K562 (cell line): ENCODE data around the gene GFI1B. TPM values are rescaled to one million over a fixed set of nuclear protein-coding genes. Genes with fewer than 3 reads are reported as not detected.

Source experiments
- BRD9 ChIP-seq: fragments of 450-650 bp; IDR thresholded peaks from 2 replicates; pipeline ENCODE4 v1.6.1; 2018; ENCODE audit warnings: low read depth; ENCODE audit not compliant: partially characterized antibody
- ELK3 ChIP-seq: fragments of 450-650 bp; formaldehyde crosslinking; IDR thresholded peaks from 2 replicates; pipeline ENCODE4 v1.4.0; 2020; ENCODE audit warnings: mild to moderate bottlenecking
- ETV5 ChIP-seq: sonication (generic); formaldehyde crosslinking; IDR thresholded peaks from 2 replicates; pipeline ENCODE4 v1.4.0; 2020; ENCODE audit warnings: low read depth, mild to moderate bottlenecking, missing genetic modification reagents
- FOXO4 ChIP-seq: fragments of 450-650 bp; formaldehyde crosslinking; IDR thresholded peaks from 2 replicates; pipeline ENCODE4 v1.4.0; 2020; ENCODE audit warnings: mild to moderate bottlenecking, moderate library complexity
- GTF2F1 ChIP-seq: IDR thresholded peaks from 2 replicates; pipeline ENCODE4 v1.6.1; 2011; ENCODE audit warnings: low read depth, low read length, improper control_type of control experiment
- HNRNPLL ChIP-seq: fragments of 200-400 bp; formaldehyde crosslinking; IDR thresholded peaks from 2 replicates; pipeline ENCODE4 v1.6.1; 2017; ENCODE audit warnings: low read length, low read depth, mild to moderate bottlenecking; ENCODE audit not compliant: poor library complexity, severe bottlenecking
- IFI16 ChIP-seq: fragments of 250-450 bp; sonication (Bioruptor Pico); IDR thresholded peaks from 2 replicates; pipeline ENCODE4 v2.1.2; 2022; ENCODE audit warnings: mild to moderate bottlenecking, inconsistent platforms
- KDM1A ChIP-seq, 2 experiments: fragments of 450-650 bp; IDR thresholded peaks; 2 replicates each; pipeline ENCODE4 v1.6.1; 2016; ENCODE audit warnings: mild to moderate bottlenecking in 2 of 2
- MBD2 ChIP-seq: sonication (generic); IDR thresholded peaks from 2 replicates; pipeline ENCODE4 v1.6.1; 2016; ENCODE audit warnings: low read depth, borderline replicate concordance
- MECOM ChIP-seq: fragments of 250-450 bp; sonication (Bioruptor Pico); IDR thresholded peaks from 2 replicates; pipeline ENCODE4 v1.8.0; 2022; ENCODE audit warnings: inconsistent platforms
- NR2C2 ChIP-seq, 2 experiments: fragments of 200-800 bp in 1 of 2; sonication (Bioruptor generic) in 1 of 2; sonication (generic) in 1 of 2; formaldehyde crosslinking in 1 of 2; IDR thresholded peaks; 2 replicates each; pipeline versions ENCODE4 v1.6.1 to v1.8.0; 2016 to 2022; ENCODE audit warnings: mild to moderate bottlenecking in 1 of 2, missing compliant biosample characterization in 1 of 2, missing genetic modification characterization in 1 of 2, missing genetic modification reagents in 1 of 2
- POLR2A ChIP-seq: fragments of 450-650 bp; conservative IDR thresholded peaks from 2 replicates; pipeline ENCODE4 v1.6.1; 2016
- POLR2H ChIP-seq: IDR thresholded peaks from 2 replicates; pipeline ENCODE4 v1.6.1; 2016; ENCODE audit warnings: missing genetic modification characterization, low read depth, mild to moderate bottlenecking, control low read depth, missing compliant biosample characterization, moderate library complexity
- PTRF ChIP-seq: fragments of 450-650 bp; IDR thresholded peaks from 2 replicates; pipeline ENCODE4 v1.6.1; 2016; ENCODE audit warnings: mild to moderate bottlenecking, missing genetic modification characterization, missing compliant biosample characterization
- RBFOX2 ChIP-seq: fragments of 200-400 bp; formaldehyde crosslinking; IDR thresholded peaks from 2 replicates; pipeline ENCODE4 v1.6.1; 2017; ENCODE audit warnings: low read depth, mild to moderate bottlenecking, low read length, moderate library complexity
- SMAD3 ChIP-seq: fragments of 450-650 bp; formaldehyde crosslinking; conservative IDR thresholded peaks from 2 replicates; pipeline ENCODE4 v1.4.0; 2020; ENCODE audit warnings: mild to moderate bottlenecking
- SP1 ChIP-seq: sonication (generic); formaldehyde crosslinking; IDR thresholded peaks from 2 replicates; pipeline ENCODE4 v1.8.1; 2022; ENCODE audit warnings: mild to moderate bottlenecking, missing genetic modification reagents
- TEAD1 ChIP-seq, 2 experiments: fragments of 450-650 bp in 1 of 2; sonication (generic) in 1 of 2; formaldehyde crosslinking; IDR thresholded peaks; 2 replicates each; pipeline versions ENCODE4 v1.4.0 to v1.8.0; 2020 to 2022; ENCODE audit warnings: mild to moderate bottlenecking in 2 of 2, missing genetic modification reagents in 1 of 2
- ZBTB2 ChIP-seq: fragments of 450-650 bp; IDR thresholded peaks from 2 replicates; pipeline ENCODE4 v1.6.1; 2016; ENCODE audit warnings: antibody characterized with exemption
- ZBTB7A ChIP-seq: IDR thresholded peaks from 2 replicates; pipeline ENCODE4 v1.6.1; 2011; ENCODE audit warnings: low read depth, mild to moderate bottlenecking, low read length, moderate library complexity, borderline replicate concordance; ENCODE audit not compliant: control insufficient read depth
- ZNF239 ChIP-seq: fragments of 250-450 bp; sonication (Bioruptor Pico); IDR thresholded peaks from 2 replicates; pipeline ENCODE4 v1.4.0; 2020; ENCODE audit warnings: mild to moderate bottlenecking
- polyA plus RNA-seq, 8 experiments: library from polyadenylated mRNA; depleted of rRNA in 4 of 8; stranded (reverse) in 5 of 8; unstranded in 3 of 8; fragments of >200 nt; fragmentation: Nextera tagmentation in 2 of 8; fragmentation: Illumina TruSeq in 1 of 8; extraction: Ambion mirVana in 2 of 8; extraction: Trizol in 1 of 8; gene quantifications; 2 replicates each; pipeline versions ENCODE4 v1.2.1 to v1.2.3, GENCODE V29; 2011 to 2014; ENCODE audit warnings: inconsistent platforms in 1 of 8, missing spikeins in 1 of 8
- total RNA-seq, 7 experiments: library from RNA; depleted of rRNA in 6 of 7; stranded (reverse); fragments of >200 nt in 6 of 7; fragmentation: Illumina TruSeq in 2 of 7; extraction: Trizol in 2 of 7; gene quantifications; 2 replicates each; pipeline versions ENCODE4 v1.2.1 to v1.2.3, GENCODE V29; 2011 to 2021; ENCODE audit warnings: low replicate concordance in 1 of 7
- TF ChIP-seq, protein P1 (sequence below), 3 experiments: fragments of 200-800 bp in 1 of 3; sonication (Bioruptor generic) in 1 of 3; sonication (generic) in 1 of 3; formaldehyde crosslinking in 1 of 3; IDR thresholded peaks; 2 replicates each; pipeline versions ENCODE4 v1.6.1 to v1.8.0; 2016 to 2022; ENCODE audit warnings: mild to moderate bottlenecking in 2 of 3, missing compliant biosample characterization in 2 of 3, missing genetic modification characterization in 2 of 3, missing genetic modification reagents in 1 of 3

GFI1B gene
- total and polyA plus RNA-seq, 9 of the 15 experiments (the other 6 are each of a cell fraction or from before 2014, with no cell fraction given), result 8.0 to 75.7 (median 34.5) TPM

DNA sequence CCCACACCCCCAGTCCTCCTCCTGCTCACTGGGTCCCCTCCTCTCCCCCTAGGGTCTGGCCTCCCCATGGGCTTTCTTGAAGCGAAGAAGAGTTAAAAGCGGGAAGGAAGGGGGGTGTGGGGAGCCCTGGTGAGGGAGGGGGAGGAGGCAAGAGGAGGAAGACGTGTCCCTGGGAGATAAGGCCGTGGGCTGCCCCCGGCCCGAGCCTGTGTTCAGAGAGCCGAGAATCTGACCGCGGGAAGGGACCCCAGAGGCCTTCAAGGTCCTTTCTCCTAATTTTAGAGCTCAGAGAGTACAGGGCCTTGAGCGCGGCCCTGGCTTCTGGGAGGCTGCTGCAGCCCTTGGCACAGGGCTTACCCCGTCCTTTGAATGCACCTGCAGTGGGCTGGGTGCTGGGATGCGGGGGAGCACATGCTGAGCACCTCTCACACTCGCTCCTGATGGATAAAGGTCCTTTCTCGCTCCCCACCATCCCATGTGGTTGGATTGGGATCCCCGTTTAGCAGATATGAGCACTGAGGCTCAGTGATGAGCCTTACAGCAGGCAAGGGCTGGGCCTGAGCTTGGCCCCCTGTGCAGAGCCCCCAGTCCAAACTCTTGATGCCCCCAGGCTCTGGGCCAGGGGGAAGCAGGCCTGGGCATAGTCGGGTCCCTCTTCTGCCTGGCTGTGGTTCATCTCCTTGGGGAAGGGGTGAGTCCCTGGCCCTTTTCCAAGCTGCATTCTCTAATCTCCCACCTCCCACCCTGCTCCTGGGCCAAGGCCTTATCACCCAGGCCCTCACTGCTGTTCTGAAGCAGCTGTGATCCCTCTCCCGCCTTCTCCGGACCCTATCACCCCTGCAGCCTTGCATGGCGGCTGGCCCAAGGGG lies 5.9 kb downstream of the GFI1B start (continued):
- TF ChIP-seq FOXO4 (CRISPR knock-in tag) (no peak), KDM1A (IDR thresholded peaks at IDR 0.05) (no peak), MBD2 (peak; percentile 75), IFI16 (CRISPR knock-in tag) (no peak), GTF2F1 (no peak), PTRF (no peak), ZBTB2 (peak; percentile 17; the same call in 1 of the 2 replicates), ZNF239 (CRISPR knock-in tag) (no peak), SP1 (CRISPR knock-in tag) (0 out of 2 replicates have a peak, but pooled peaks have one; percentile 13), SMAD3 (CRISPR knock-in tag) (no peak), ELK3 (CRISPR knock-in tag) (no peak), HNRNPLL (no peak), POLR2A (0 out of 2 replicates have a peak, but pooled peaks have one; percentile 22), MECOM (0 out of 2 replicates have a peak, but pooled peaks have one; percentile 41), POLR2H (tag) (no peak), ZBTB7A (peak; percentile 96), ETV5 (0 out of 2 replicates have a peak, but pooled peaks have one; percentile 17), NR2C2 (CRISPR knock-in tag; IDR thresholded peaks at IDR 0.05) (no peak), NR2C2 (tag; IDR thresholded peaks at IDR 0.05) (no peak), RBFOX2 (peak; percentile 44; the same call in 1 of the 2 replicates), TEAD1 (CRISPR knock-in tag; IDR thresholded peaks at IDR 0.05) (peak; percentile 12 to 39; a peak in 2 of 4 replicates), BRD9 (no peak)
- TF ChIP-seq, protein P1, sequence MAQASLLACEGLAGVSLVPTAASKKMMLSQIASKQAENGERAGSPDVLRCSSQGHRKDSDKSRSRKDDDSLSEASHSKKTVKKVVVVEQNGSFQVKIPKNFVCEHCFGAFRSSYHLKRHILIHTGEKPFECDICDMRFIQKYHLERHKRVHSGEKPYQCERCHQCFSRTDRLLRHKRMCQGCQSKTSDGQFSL (CRISPR knock-in tag; IDR thresholded peaks at IDR 0.05), result no peak; the same call in none of the 2 replicates
- TF ChIP-seq, protein P1 (tag; IDR thresholded peaks at IDR 0.05), result peak in 1 of 2 experiments; percentile 66; a peak in 2 of 4 replicates
